Stimulated activated CD8-positive, alpha-beta memory T cell treated with anti-CD3 and anti-CD28 coated beads, Interleukin-7, amount 100 ng/mL, for 1 hour (primary cell): ENCODE data around the gene NCOR1.
"Not testable (repeated sequence)": the region's sequence is repeated elsewhere in the genome, so short reads cannot be mapped to it uniquely, and the experiment has no call there.

ENCODE experiments used
- DNase-seq, 2 donors: peaks; one replicate each; pipeline ENCODE4 v3.0.0-alpha.2; 2020; ENCODE audit warnings: low read depth in 2 of 2

Gene NCOR1

DNA sequence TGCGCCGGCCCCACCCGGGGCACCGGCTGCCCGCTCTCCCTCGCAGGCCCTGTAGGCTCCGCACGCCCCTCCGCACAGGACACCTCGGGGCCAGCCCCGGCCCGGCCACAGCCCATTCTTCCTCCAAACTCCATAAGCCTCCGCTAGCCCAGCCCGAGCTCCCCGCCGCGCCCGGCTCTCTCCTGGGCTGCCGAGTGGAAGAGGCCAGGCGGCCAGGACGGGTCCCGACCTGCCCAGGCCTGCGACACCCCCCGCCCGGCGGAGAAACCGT, 397 bp downstream of the NCOR1 start:
- no peak for DNase-seq

DNA sequence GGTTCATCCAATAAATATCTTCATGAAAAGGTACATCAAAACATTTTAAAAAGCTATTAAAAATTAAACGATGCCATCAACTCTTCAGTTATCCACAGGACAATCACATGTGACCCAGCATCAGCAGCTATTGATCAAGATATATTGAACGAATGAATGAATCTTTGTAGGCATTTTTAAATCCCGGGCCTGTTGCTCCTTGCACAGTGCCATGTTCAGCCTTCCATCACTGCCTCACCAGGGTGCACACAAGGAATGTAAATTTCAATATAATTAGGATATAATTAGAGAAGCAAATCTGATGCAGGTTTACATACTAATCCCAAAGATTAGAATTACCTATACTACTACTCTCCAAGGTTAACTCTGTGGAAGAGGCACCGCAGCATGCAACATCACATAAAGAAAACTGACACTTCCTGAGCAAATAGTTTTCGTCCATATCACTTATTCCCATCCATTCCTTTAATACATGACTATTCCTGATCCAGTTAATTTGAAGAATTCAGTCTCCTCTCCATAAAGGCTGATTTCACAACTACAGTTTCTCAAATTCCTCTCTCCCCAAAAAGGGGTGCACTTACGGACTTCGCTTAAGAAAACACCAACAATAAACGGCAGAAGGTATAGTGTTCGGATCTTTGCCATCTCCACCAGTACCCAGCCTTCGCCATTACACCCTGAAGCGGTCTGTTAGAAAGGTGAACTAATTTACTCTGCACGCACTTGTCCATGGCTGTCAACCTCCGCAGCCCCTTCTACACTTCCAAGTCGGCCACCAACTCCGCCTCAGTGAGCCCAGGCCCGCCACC, 938 bp downstream of the NCOR1 start:
- no peak for DNase-seq

DNA sequence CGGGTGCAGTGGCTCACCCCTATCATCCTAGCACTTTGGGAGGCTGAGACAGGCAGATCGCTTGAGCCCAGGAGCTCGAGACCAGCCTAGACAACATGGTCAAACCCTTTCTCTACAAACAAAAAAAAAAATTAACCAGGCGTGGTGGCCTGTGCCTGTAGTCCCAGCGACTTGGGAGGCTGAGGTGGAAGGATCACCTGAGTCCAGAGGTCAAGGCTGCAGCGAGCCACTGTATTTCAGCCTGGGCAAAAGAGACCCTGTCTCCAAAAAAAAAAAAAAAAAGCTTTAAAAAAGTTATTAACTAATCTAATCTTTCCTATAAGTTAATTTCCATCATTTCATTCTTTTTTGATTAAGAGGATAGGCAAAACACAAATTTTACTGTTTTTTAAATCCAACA, 2.5 kb downstream of the NCOR1 start:
- no peak for DNase-seq

DNA sequence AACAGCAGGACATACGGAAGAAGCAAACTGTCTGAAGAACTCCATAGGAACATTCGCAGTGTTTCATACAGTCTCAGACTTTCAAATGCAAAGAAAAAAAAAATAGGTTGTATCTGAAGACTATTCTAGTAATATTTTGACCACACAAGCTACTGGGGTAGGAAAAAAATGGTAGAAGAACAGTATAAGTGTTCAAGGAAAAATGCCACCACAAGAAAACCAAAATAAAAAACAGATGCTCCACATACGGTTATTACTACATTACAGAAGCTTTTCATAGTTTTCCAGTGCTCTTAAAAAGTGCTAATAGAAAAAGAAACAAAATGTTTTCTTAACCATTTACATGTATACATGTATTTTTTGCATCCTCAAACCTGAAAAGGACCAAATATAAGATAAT, 3.7 kb downstream of the NCOR1 start:
- DNase-seq, result no peak

DNA sequence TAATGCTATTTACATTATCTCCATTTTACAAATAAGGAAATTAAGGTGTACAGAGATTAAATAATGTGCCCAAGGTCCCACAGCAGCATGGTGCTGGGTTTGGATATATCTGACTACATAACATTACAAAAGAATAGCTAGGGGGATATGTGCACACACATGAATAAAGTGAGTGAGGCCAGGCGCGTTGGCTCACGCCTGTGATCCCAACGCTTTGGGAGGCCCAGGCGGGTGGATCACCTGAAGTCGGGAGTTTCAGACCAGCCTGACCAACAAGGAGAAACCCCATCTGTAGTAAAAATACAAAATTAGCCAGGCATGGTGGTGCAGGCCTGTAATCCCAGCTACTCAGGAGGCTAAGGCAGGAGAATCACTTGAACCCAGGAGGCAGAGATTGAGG, 10.6 kb downstream of the NCOR1 start:
- DNase-seq, result not testable (repeated sequence)

DNA sequence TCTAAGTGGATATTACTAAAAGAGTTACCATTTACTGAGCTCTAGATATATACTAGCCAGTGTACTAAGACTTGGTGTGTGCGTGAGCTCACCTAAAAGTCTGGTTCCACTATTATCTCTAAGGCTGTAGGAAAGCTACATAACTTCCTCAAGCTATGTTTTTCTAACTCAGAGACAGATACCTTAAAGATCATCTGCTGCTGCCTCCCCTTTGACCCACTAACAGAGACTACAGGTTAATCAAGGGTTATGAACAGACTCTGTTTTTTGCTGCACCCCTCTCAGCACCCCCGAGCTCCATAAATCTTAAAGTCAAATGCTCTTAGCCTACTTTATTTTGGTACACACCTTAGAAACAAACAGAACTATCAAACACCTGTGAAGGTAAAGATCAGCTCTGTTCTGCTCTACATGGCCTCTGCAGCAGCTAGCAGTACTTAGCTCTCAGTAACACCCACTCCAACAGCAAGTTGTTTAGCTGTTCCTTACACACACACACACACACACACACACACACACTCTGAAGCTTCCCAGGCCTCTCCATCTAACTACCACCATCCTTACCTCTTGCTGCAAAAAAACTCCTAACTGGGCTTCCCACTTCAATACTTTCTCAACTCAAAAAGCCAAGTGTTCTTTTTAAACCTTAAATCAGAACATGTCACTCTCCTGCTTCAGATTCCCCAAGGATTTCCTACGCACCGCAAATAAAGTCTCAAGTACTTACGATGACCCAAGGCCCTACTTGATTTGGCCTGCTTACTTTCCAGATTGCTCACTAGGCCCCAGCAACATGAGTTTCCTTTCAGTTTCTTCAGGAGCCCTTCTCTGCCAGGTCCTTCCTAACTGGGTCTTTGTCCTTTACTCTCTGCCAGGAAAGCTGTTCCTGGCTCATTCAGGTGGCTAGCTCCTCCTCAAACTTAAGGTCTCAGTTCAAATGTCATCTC, 12.5 kb downstream of the NCOR1 start:
- DNase-seq, result not testable (repeated sequence)

DNA sequence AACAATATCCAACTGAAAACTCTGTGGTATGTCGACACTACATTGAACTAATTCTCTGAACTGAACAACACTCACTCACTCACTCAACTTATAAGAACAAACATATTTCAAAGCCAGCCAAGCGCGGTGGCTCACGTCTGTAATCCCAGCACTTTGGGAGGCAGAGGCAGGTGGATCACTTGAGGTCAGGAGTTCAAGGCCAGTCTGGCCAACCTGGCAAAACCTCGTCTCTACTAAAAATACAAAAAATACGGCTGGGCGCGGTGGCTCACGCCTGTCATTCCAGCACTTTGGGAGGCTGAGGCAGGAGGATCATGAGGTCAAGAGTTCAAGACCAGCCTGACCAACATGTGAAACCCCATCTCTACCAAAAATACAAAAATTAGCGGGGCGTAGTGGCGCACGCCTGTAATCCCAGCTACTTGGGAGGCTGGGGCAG, 13.6 kb downstream of the NCOR1 start:
- not testable (repeated sequence) for DNase-seq

DNA sequence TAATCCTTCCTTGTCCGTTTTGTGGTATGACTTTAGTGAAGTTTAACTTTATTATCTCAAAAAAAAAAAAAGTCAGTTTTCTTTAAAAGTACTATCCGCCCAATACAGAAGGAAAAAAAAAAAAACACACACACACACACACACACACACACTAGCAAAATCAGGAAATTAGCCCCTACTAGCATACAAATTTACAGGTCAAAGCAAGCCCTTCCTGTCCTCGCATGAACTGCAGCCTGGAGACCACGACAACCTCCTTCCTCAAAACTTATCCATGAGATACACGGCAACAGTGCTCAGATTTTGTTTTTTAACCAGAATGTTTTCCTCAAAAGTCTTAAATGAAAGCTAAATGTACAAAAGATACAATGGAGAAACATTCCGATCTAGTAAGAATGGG, 16.2 kb downstream of the NCOR1 start:
- no peak for DNase-seq

DNA sequence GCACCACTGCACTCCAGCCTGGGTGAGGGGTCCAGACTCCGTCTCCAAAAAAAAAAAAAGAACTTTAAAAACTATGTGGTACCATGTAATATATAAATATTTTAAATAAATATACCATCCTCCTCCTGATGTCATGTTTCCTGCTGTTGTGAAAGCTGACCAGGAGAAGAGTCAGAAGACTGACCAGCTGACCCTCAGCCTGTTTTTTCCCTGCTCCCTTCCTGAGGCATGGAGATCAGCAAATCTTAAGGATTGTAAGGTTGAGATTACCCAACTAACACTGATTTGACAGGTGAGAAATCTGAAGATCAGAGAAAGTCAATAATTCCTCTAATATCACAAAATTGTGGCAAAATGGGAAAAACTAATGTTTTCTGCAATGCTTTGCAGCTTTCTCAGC, 18.1 kb downstream of the NCOR1 start:
- no peak for DNase-seq

DNA sequence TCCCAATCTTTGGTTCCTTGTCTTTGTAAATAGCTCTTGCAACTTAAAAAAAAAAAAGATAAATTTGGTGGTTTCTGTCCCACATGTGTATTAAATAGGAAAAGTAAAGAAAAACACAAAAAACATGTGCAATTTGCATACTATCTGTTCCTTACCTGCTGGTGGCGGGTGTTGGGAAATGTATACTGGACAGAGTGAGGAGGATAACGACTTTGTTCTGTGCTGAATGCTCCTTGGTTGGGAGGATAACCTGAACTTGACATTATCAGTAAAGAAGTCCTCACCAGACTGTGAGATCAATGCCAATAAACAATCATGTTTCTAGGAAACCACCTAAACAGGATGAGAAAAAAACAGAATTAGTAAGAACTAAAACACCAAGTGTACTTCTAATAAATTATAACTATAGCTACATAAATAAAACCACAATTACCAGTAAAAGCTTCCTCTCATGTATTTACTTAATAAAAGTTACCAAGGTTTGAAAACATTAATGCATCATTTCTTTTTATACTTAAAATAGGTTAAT, 21.0 kb downstream of the NCOR1 start:
- not testable (repeated sequence) for DNase-seq

DNA sequence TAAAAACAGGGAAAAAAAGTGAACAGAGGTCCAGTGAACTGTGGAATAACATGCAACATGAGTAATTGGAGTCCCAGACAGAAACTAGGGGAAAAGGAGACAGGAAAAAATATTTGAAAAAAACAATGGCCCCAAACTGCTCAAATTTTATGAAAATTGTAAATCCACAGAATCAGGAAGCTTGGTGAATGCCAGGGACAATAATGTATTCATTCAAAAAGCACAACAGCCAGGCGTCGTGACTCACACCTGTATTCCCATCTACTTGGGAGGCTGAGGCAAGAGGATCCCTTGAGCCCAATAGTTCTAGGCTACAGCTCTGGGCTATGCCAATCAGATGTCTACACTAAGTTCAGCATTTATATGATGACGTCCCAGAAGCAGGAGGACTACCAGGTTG, 23.7 kb downstream of the NCOR1 start:
- no peak for DNase-seq

DNA sequence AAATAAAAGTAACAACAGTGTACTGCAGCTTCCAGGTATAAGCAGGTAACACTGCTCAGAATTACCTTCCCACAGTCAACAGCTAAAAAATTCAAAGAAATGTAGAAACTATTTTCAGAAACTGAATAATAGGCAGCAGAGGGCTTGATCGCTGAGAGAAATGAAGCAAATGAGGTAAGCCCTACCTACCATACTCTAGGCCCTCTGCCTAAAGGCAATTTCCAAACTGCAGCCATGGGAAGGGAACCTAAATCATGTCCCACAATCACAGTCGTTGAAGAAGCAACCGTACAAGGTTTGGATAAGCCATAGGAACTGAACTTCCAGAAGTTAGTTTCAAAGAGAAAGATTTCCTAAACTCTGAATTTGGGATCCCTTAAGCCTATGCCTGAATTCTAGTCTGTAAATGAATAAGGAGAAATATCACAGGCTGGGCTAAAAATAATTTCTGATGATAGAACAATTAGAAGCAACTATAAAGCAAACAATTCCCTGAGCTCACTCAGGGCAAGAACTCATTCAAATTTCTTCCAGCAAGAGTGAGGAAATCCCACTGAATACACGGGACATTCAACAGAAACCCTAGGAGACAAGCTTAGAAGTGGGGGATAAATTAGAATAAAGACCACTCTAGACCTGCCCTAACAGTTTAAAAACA, 24.5 kb downstream of the NCOR1 start:
- no peak for DNase-seq

DNA sequence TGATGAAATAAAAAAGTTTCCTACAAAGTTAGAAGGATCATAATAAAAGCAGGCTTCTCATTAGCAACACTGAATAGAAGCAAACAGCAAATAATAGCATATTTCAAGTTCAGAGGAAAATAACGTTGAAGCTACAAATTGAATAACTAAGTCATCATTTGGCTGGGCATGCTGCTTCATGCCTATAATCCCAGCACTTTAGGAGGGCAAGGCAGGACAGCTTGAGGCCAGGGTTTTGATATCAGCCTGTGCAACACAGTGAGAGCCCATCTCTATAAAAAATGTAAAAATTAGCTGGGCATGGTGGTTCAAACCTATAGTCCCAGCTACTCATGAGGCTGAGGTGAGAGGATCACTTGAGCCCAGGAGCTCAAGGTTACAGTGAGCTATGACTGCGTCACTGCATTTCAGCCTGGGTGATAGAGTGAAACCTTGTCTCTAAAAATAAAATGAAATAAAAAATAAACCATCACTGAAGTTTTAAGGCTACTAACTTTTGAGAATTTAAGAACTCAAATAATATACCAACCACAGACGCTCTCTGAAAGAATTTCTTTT, 25.5 kb downstream of the NCOR1 start:
- DNase-seq, result no peak

DNA sequence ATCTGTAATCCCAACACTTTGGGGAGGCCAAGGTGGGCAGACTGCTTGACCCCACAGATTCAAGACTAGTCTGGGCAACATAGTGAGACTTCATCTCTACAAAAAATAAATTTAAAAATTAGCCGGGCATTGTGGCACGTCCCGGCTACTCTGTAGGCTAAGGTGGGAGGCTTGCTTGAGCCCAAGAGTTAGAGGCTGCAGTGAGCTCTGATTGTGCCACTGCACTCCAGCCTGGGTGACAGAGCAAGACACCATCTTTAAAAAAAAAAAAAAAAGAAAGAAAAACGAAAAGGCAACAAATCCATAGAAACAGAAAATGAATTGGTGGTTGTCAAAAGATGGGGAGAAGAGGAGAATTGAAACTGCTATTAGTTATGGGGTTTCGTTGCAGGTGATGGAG, 27.7 kb downstream of the NCOR1 start:
- DNase-seq, result no peak

DNA sequence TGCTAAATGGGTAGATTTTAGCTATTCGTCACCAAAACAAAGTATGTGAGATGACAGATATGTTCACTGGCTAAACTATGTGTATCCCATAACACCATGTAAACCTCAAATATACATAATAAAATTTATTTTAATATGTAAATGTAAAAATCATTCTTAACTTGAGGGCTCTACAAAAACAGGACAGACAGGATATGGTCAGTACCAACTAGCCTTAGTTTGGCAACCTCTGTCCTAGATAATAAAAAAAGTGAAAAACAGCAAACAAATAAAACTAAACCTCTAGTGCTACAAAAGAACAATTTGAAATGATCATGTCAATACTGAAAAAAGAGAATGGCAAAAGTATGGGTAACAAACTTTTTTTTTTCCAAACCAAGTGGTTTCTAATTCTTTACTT, 33.8 kb downstream of the NCOR1 start:
- no peak for DNase-seq

DNA sequence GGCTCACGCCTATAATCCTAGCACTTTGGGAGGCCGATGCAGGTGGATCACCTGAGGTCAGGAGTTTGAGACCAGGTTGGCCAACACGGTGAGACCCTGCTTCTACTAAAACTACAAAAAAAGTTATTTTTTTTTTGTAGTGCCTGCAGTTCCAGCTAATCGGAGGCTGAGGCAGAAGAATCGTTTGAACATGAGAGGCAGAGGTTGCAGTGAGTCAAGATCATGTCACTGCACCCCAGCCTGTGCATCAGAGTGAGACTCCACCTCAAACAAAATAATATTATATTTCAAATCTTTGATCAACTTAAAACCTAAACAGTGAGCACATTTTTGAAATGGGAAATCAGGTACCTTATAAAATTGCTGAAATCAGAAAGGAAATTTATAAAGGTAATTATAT, 36.5 kb downstream of the NCOR1 start:
- no peak for DNase-seq

DNA sequence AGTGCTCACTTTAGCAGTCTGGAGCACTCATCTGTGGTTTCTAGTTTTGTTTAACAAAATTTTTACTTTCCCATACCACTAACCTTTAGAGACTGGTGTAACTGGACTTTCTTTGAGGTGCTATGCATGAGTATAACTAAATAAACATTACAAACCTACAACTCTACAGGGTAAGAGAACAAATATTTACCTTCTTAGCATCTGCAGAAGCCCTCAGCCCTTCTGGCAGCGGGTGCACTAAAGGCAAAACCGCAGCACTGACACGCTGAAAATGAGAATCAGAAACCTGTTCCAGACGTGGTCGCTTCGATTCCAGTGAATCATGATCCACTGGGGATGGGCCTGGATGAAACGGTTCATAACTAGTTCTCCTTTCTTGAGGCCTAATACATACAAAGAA, 43.7 kb downstream of the NCOR1 start:
- DNase-seq, result no peak

DNA sequence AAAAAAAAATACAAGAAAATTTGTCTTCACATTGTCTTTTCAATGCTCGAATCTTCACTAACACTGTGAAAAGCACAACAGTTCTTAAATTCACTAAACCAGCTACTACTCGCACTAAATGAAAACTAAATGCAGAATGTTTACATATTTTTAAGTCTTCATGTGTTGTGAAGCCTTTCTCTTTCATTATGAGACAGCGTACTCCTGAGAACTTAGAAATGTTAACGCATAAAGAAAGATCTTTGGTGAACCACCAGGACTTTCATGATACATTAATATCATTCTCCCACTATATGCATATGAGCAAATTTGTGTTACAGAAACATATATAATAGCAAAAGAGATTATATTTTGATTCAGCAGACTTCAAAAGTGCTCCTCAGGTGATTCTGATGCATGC, 48.6 kb downstream of the NCOR1 start:
- DNase-seq, result not testable (repeated sequence)

DNA sequence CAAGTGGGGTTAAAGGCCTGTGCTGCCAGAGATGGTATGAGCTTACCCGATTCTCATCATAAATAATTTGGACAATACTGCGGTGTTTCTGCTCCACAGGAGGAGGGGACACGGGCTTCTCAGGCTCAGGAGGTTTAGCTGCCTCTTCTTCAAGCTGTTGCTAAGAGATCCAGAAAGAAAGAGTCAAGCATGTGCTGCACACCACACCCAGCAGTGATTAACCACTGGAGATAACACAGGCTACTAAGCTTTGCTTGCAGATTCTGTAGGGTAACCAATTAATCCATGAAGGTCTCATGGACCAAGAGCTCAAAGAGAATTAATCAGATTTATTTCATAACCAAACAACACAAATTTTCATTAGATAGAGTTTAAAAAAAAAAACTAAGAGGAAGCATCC, 56.6 kb downstream of the NCOR1 start:
- no peak for DNase-seq

DNA sequence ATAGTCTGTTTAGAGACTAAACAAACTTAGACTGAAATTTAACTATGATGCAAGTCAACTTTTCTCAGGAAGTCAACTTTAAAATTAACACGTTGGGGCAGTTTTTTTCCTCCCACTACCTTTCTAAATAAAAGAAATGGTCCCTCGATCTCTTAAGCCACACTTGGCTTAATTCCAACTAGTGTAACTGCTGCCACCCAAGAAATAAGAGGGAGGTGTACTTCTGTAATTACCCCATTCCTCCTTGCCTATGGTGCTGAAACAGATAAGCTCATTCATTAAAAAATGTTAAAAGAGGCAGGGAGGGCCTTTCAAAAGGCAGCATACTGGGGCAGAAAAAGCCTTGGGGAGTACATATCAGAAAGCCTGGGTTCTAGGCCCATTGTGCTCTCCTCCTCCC, 59.8 kb downstream of the NCOR1 start:
- no peak for DNase-seq

DNA sequence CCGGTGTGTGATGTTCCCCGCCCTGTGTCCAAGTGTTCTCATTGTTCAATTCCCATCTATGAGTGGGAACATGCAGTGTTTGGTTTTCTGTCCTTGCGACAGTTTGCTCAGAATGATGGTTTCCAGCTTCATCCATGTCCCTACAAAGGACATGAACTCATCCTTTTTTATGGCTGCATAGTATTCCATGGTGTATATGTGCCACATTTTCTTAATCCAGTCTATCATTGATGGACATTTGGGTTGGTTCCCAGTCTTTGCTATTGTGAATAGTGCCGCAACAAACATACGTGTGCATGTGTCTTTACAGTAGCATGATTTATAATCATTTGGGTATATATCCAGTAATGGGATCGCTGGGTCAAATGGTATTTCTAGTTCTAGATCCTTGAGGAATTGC, 63.0 kb downstream of the NCOR1 start:
- not testable (repeated sequence) for DNase-seq

DNA sequence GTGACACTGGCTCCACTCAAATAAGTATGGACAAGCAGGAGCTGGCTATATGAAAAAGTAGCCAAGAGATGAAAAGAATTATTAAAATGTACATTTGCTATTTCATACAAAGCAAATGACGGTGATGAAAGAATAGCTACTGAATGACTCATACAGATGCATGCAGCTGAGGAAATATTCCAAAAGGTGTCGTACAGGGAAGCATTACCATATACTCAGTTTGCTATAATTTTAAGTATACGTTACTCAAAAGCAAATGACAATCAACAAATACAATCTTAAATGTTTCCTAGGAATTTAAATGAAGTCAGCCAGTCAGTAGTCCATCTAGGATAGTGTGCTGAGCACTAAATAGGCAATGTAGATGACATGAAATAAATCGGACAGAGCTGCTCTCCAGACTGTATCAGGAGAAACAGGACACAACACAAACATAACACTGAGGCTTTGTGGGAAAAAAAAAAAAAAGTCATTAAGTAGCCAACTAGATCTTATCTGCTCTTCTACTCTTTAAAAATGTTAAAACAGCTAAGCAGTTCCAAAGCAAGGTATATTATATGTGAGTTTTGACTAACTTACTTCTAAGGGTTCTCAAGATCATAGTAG, 65.0 kb downstream of the NCOR1 start:
- no peak for DNase-seq
